NOMO-1 treated with DMSO at 0.1 percent for 48 hours (cell line): ENCODE measurements around the gene RYR2.
"Not testable (repeated sequence)": the region's sequence is repeated elsewhere in the genome, so short reads cannot be mapped to it uniquely, and the experiment has no call there.

ENCODE experiments used
- DNase-seq: peaks from one replicate; lab custom pipeline; 2025; ENCODE audit not compliant: unreplicated experiment; lab: John Stamatoyannopoulos, UW

Gene RYR2

GRCh38 chr1:237327061-237327460, 285.1 kb downstream of the RYR2 start:
- DNase-seq: no peak

GRCh38 chr1:237340892-237341291, 298.9 kb downstream of the RYR2 start:
- DNase-seq: no peak

GRCh38 chr1:237341391-237341790, 299.4 kb downstream of the RYR2 start:
- no peak for DNase-seq

- no peak for DNase-seq
Measured at GRCh38 chr1:237342730-237343129, 300.7 kb downstream of the RYR2 start.

- DNase-seq: no peak
Measured at GRCh38 chr1:237352747-237353146, 310.8 kb downstream of the RYR2 start.

GRCh38 chr1:237353918-237354317, 311.9 kb downstream of the RYR2 start:
- DNase-seq: no peak

GRCh38 chr1:237355022-237355421, 313.0 kb downstream of the RYR2 start:
- no peak for DNase-seq

- DNase-seq: no peak
Measured at GRCh38 chr1:237358555-237358954, 316.6 kb downstream of the RYR2 start.

GRCh38 chr1:237367758-237368157, 325.8 kb downstream of the RYR2 start:
- DNase-seq: no peak

GRCh38 chr1:237371477-237371876, 329.5 kb downstream of the RYR2 start:
- not testable (repeated sequence) for DNase-seq

- no peak for DNase-seq
Measured at GRCh38 chr1:237383791-237384190, 341.8 kb downstream of the RYR2 start.

- no peak for DNase-seq
Measured at GRCh38 chr1:237384213-237384612, 342.2 kb downstream of the RYR2 start.

GRCh38 chr1:237386362-237387143, 344.6 kb downstream of the RYR2 start:
- DNase-seq: peak; percentile 1

GRCh38 chr1:237387144-237387505, 345.1 kb downstream of the RYR2 start:
- DNase-seq: no peak

GRCh38 chr1:237390823-237391222, 348.8 kb downstream of the RYR2 start:
- DNase-seq: no peak

GRCh38 chr1:237393632-237394031, 351.6 kb downstream of the RYR2 start:
- DNase-seq: no peak

GRCh38 chr1:237394281-237394680, 352.3 kb downstream of the RYR2 start:
- no peak for DNase-seq

- no peak for DNase-seq
Measured at GRCh38 chr1:237396426-237396825, 354.4 kb downstream of the RYR2 start.

GRCh38 chr1:237398751-237399150, 356.8 kb downstream of the RYR2 start:
- no peak for DNase-seq

GRCh38 chr1:237405912-237406311, 363.9 kb downstream of the RYR2 start:
- no peak for DNase-seq

- DNase-seq: no peak
Measured at GRCh38 chr1:237411621-237412020, 369.6 kb downstream of the RYR2 start.

GRCh38 chr1:237416924-237417655, 375.1 kb downstream of the RYR2 start:
- DNase-seq: no peak
